NCI-H82 treated with DMSO at 0.1 percent for 48 hours (cell line): Measurements from ENCODE around the gene FN3KRP.

ENCODE experiments used
- DNase-seq: peaks from one replicate; lab custom pipeline; 2025; ENCODE audit not compliant: unreplicated experiment; lab: John Stamatoyannopoulos, UW

The FN3KRP gene

DNA sequence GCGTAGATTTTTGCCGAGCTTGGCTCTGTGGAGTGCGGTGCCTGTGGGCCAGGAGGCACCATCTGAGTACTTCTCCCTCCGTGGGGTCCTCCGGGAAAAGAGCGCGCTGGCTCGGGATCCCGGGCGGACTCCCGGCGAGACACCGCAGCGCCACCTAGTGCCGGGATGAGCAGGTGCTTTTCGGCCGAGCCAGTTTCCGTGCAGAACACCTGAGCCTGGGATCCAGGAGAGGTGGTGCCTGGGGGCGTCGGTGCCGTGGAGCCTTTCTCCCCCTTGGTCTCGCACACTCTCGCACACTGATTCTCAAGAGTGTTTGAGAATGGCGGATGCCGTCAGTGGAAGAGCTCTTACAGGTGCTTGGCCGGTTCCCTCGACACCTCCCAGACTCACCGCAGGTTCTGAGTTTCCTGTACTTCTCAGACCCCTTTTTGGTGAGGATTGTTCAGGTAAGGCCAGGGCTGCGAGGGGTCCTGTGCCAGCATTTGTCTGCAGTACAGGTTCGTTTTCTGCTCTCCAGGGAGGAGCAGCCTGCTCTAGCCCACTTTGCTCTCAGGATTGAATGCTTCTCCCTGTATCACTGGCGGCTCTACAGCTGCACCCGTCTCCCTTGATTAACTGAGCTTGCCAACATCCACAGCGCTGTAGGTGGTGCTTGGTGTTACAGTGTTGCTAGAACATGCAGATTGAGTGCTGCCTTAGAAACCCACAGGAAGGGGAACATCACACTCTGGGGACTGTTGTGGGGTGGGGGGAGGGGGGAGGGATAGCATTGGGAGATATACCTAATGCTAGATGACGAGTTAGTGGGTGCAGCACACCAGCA is 58.7 kb downstream of the FN3KRP start:
- DNase-seq, result peak; percentile 46

DNA sequence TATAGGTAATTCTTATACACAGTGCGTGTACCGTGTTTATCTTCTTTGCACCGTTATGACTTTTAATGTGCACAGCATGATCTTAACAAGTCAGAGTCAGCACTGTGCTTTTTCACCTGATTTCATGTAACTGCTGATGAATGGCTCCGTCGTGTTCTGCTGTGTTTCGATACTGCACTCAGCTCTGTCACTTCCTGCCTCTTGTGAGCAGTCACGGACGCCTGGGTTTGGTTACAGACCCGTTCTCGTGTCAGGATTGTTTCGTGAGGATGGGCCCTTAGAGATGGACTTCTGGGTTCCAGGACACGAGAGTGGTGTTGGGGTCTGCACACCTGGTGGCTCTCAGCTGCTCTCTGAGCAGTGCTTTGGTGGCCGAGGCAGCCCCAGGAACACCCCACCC is 59.9 kb downstream of the FN3KRP start:
- DNase-seq, result no peak
